Caco-2 (cell line): ENCODE results near the gene TP63. TPM values are rescaled to one million over a fixed set of nuclear protein-coding genes. Genes with fewer than 3 reads are reported as not detected.

ENCODE experiments used
- BruUV-seq: library from RNA; stranded (reverse); fragments of 400-500 nt; replicated peaks from 2 replicates; lab custom pipeline; 2021; lab: Mats Ljungman, UMichigan
- CTCF ChIA-PET: fragments of 300-600 bp; sonication (Branson Sonifier 250); formaldehyde crosslinking; loops from one replicate; lab custom pipeline; 2022; ENCODE audit warnings: antibody characterized with exemption; lab: Charles Lee
- POLR2A ChIA-PET: fragments of 300-600 bp; sonication (Branson Sonifier 250); formaldehyde crosslinking; loops from one replicate; lab custom pipeline; 2022; ENCODE audit warnings: antibody characterized with exemption; lab: Charles Lee
- DNase-seq, 2 experiments: peaks; one replicate each; pipeline versions ENCODE4 v3.0.0 to v3.0.0-alpha.2; 2020 to 2022
- H3K27me3 ChIP-seq: replicated peaks from 2 replicates; pipeline ENCODE4 v1.6.0; 2011; ENCODE audit warnings: low read length; ENCODE audit not compliant: control insufficient read depth, insufficient read depth
- H3K36me3 ChIP-seq: 2 replicates; pipeline ENCODE4 v1.5.1; 2011; ENCODE audit warnings: low read length; ENCODE audit not compliant: control insufficient read depth, insufficient read depth
- H3K4me1 ChIP-seq: fragments of 250-450 bp; sonication (Bioruptor Pico); 2 replicates; pipeline ENCODE4 v1.5.1; 2020; ENCODE audit warnings: mild to moderate bottlenecking
- H3K4me3 ChIP-seq: 2 replicates; pipeline ENCODE4 v1.5.1; 2011; ENCODE audit warnings: low read depth, mild to moderate bottlenecking, control low read depth, low read length
- H3K9me3 ChIP-seq: fragments of 250-450 bp; sonication (Bioruptor Pico); 2 replicates; pipeline ENCODE4 v1.5.1; 2020; ENCODE audit warnings: mild to moderate bottlenecking, moderate library complexity
- H3K27ac Mint-ChIP-seq: one replicate; pipeline ENCODE4 v1.8.0; 2022; ENCODE audit warnings: mixed read lengths; ENCODE audit not compliant: unreplicated experiment
- H3K27me3 Mint-ChIP-seq: one replicate; pipeline ENCODE4 v1.8.0; 2022; ENCODE audit warnings: mixed read lengths; ENCODE audit not compliant: insufficient read depth, unreplicated experiment
- H3K36me3 Mint-ChIP-seq: one replicate; pipeline ENCODE4 v1.8.0; 2022; ENCODE audit warnings: mild to moderate bottlenecking, mixed read lengths; ENCODE audit not compliant: insufficient read depth, unreplicated experiment
- H3K4me1 Mint-ChIP-seq: one replicate; pipeline ENCODE4 v1.8.0; 2022; ENCODE audit warnings: low read depth, mixed read lengths; ENCODE audit not compliant: unreplicated experiment
- H3K4me3 Mint-ChIP-seq: one replicate; pipeline ENCODE4 v1.8.0; 2022; ENCODE audit warnings: mild to moderate bottlenecking, moderate library complexity, mixed read lengths; ENCODE audit not compliant: unreplicated experiment
- H3K9me3 Mint-ChIP-seq: one replicate; pipeline ENCODE4 v1.8.0; 2022; ENCODE audit warnings: mixed read lengths; ENCODE audit not compliant: unreplicated experiment
- CTCF ChIP-seq, 2 experiments: fragments of 200-600 bp in 1 of 2; IDR thresholded peaks; 1 replicate in 1 of 2; 2 replicates in 1 of 2; pipeline versions ENCODE4 v1.5.1 to v1.8.0; 2011 to 2022; ENCODE audit warnings: antibody characterized with exemption in 1 of 2, control low read depth in 1 of 2, inconsistent platforms in 1 of 2, low read depth in 1 of 2, low read length in 1 of 2, mild to moderate bottlenecking in 1 of 2, moderate library complexity in 1 of 2; ENCODE audit not compliant: insufficient read depth in 1 of 2, severe bottlenecking in 1 of 2, unreplicated experiment in 1 of 2
- intact Hi-C: fragments of 100-400 bp; cut with micrococcal nuclease; formaldehyde crosslinking; loops from one replicate; pipeline ENCODE4 v1.10.0; 2022; ENCODE audit not compliant: unreplicated experiment
- total RNA-seq: library from RNA; stranded (reverse); gene quantifications from 2 replicates; pipeline ENCODE4 v1.2.3, GENCODE V29; 2022

The TP63 gene
- total RNA-seq, 1 experiment from 2014 or later: 1.2 TPM

- no peak for TF ChIP-seq CTCF (IDR thresholded peaks at IDR 0.05; ENCODE audit: insufficient read depth in 1 of 2, low read depth in 1 of 2, low read length in 1 of 2, severe bottlenecking in 1 of 2, unreplicated experiment in 1 of 2)
- Histone ChIP-seq H3K4me1 (peaks cover 6% of the 10 kb centered on the region; the same call in 1 of the 2 replicates), H3K36me3 (no peaks in the 10 kb centered on the region), H3K27me3 (no peaks in the 10 kb centered on the region), H3K9me3 (no peaks in the 10 kb centered on the region), H3K4me3 (no peak overlapping the region)
- Mint-ChIP-seq H3K27ac (no peak overlapping the region), H3K27me3 (no peaks in the 10 kb centered on the region), H3K4me1 (no peaks in the 10 kb centered on the region), H3K36me3 (no peaks in the 10 kb centered on the region), H3K9me3 (no peaks in the 10 kb centered on the region), H3K4me3 (no peak overlapping the region)
- no peak for DNase-seq
- no TSS peak for BruUV-seq
- ChIA-PET CTCF (no interaction called here), POLR2A (no interaction called here)
- intact Hi-C loops: no loop called here
Measured at GRCh38 chr3:189727898-189728297, 96.7 kb downstream of the TP63 start.

GRCh38 chr3:189728915-189729314 is 97.7 kb downstream of the TP63 start:
- no peaks in the 10 kb centered on the region for H3K4me1 ChIP-seq
- POLR2A ChIA-PET: no interaction called here
- DNase-seq: no peak
- H3K27me3 ChIP-seq: no peaks in the 10 kb centered on the region
- no peaks in the 10 kb centered on the region for H3K36me3 ChIP-seq
- H3K4me1 Mint-ChIP-seq: no peaks in the 10 kb centered on the region
- no peak for TF ChIP-seq CTCF (IDR thresholded peaks at IDR 0.05; ENCODE audit: insufficient read depth in 1 of 2, low read depth in 1 of 2, low read length in 1 of 2, severe bottlenecking in 1 of 2, unreplicated experiment in 1 of 2)
- no peak overlapping the region for H3K27ac Mint-ChIP-seq
- intact Hi-C loops: no loop called here
- no peak overlapping the region for H3K4me3 Mint-ChIP-seq
- peaks cover 2% of the 10 kb centered on the region for H3K27me3 Mint-ChIP-seq
- H3K4me3 ChIP-seq: no peak overlapping the region
- H3K36me3 Mint-ChIP-seq: no peaks in the 10 kb centered on the region
- CTCF ChIA-PET: no interaction called here
- BruUV-seq: no TSS peak
- no peaks in the 10 kb centered on the region for H3K9me3 Mint-ChIP-seq
- H3K9me3 ChIP-seq: no peaks in the 10 kb centered on the region

GRCh38 chr3:189734061-189734460 is 102.9 kb downstream of the TP63 start:
- peaks cover 7% of the 10 kb centered on the region for H3K27me3 Mint-ChIP-seq
- BruUV-seq: no TSS peak

More at GRCh38 chr3:189734061-189734460, 102.9 kb downstream of the TP63 start:
- Mint-ChIP-seq H3K36me3 (no peaks in the 10 kb centered on the region), H3K27ac (no peak overlapping the region), H3K9me3 (no peaks in the 10 kb centered on the region), H3K4me3 (no peak overlapping the region), H3K4me1 (no peaks in the 10 kb centered on the region)
- H3K27me3 ChIP-seq: no peaks in the 10 kb centered on the region
- DNase-seq: no peak
- H3K4me1 ChIP-seq: no peaks in the 10 kb centered on the region
- POLR2A ChIA-PET: no interaction called here
- H3K36me3 ChIP-seq: no peaks in the 10 kb centered on the region
- no peaks in the 10 kb centered on the region for H3K9me3 ChIP-seq
- intact Hi-C loops: no loop called here
- no peak overlapping the region for H3K4me3 ChIP-seq
- no peak for TF ChIP-seq CTCF (IDR thresholded peaks at IDR 0.05; ENCODE audit: insufficient read depth in 1 of 2, low read depth in 1 of 2, low read length in 1 of 2, severe bottlenecking in 1 of 2, unreplicated experiment in 1 of 2)
- CTCF ChIA-PET: no interaction called here
